Measurements from ENCODE around the gene TAF1A. TPM values are rescaled to one million over a fixed set of nuclear protein-coding genes. Genes with fewer than 3 reads are reported as not detected.

The TAF1A gene
- total RNA-seq, 1 experiment from 2014 or later: 18.4 TPM

DNA sequence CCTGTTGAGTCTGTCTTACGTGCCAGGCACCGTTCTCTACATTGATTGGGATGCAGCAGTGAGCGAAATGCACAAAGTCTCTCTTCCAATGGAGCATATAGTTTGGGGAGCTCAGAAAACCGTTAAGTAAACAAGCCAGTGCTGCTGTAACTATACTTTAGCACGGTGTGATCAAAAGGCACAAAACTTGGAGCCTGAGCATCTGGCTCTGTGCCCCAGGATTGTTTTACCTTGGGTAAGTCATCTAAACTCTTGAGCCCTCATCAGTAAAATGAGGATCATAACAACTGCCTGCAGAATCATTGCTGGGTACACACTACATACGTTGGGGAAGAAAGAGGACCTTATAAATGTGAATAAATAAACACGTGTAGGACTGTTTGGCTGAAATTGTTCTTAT lies 43.6 kb downstream of the TAF1A start:
- in situ Hi-C loops (cut with HindIII; ENCODE audit: low sequenced_read_pairs): no loop called here
- DNase-seq (ENCODE audit: low spot score): no peak

DNA sequence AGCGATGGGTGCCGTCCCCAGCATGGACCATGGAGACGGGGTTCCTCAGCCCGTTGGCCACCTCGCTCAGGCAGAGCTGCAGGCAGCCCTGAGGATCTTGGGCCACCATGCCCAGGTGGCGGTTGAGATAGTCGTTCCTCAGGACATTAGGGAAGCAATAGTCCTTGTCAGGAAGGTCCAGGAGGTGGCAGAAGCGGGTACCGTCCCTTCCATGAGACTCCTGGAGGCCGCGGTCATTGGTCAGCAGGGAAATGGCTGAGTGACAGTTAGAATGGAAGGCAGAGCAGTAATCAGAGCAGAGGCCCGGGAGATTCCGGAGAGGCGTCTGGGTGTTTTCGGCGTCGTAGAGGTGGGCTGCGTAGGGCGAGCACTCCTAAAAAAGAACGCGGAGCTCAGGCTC lies 45.9 kb downstream of the TAF1A start:
- in situ Hi-C loops (cut with HindIII; ENCODE audit: low sequenced_read_pairs): no loop called here
- no peak for DNase-seq (ENCODE audit: low spot score)

DNA sequence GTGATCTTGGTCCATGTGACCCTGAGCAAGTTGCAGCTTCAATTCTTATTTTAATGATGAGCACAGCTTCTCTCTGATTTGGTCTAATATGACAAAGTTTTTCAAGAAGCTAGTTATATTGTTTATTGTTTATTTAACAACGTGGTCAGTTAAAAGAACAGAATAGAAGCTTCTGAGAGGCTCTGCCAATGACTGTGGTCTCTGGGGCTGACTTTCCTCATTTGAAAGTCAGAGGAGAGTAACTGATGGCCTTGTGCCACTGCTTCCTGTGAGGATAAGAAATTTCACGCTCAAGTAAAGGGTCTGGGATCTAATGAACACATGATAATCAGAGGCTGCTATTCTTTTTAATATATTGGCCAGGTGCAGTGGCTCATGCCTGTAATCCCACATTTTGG lies 49.1 kb downstream of the TAF1A start:
- no peak for DNase-seq (ENCODE audit: low spot score)
- in situ Hi-C loops (cut with HindIII; ENCODE audit: low sequenced_read_pairs): no loop called here

DNA sequence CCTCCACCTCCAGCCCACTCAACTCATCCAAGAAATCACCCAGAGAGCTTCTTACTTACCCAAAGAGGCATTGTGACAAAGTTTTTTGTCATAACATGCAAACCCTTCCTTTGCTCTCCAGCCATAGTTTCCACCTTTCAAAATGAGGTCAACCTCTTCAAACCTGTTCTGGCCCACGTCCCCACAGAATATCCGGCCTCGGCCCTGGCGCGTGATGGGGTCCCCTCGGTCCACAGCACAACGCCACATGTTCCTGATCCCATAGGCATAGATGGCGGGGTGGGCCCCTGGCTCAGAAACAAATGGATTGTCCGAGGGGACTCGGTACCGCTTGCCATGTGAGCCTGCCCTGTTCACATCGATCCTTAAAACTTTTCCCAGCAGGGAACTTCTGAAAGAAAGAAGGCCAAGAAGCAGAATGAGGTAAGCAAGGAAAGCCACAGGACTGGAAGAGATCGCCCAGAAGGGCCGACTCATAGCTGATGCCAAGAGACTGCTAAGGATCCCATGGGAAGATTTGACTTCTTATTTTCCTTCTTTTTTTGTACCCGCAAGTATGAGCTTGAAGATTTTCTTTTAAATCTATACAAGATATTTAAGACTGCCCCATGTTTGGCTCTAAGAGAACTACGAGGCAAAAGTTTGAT lies 49.7 kb downstream of the TAF1A start:
- DNase-seq (ENCODE audit: low spot score): no peak
- in situ Hi-C loops (cut with HindIII; ENCODE audit: low sequenced_read_pairs): no loop called here

DNA sequence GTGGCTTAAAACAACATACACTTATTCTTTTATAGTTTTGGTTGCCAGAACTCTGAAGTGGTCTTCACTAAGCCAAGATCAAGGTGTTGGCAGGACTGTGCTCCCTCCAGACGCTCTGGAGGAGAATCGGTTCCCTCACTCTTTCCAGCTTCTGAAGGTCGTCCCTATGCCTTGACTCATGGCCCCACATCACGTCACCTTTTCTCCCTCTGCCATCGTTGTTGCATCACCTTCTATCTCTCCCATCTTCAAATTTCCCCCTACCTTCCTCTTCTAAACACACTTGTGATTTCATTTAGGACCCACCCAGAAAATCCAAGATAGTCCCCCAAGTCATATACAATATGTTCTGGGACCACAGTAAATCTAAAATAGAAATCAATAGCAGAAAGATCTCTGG lies 54.3 kb downstream of the TAF1A start:
- in situ Hi-C loops (cut with HindIII; ENCODE audit: low sequenced_read_pairs): no loop called here
- DNase-seq (ENCODE audit: low spot score): no peak

DNA sequence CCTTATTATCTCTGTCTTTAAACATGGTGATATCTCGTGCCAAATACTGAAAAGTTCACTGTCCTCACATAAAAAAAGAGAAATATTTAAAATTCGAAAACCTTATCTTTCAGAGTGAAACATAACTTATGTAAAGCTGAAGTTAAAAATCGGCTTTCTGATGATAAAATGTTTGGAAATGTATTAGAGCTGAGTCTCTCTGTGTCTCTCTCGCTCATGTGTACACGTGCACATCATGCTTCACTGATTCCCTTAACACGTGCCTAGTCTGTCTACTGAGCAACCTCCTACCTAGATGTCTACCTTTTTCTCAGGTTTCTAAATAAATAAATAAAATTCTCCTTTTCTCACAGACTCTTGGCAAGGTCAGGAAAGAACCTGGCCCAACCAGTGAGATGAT lies 58.9 kb downstream of the TAF1A start:
- in situ Hi-C loops (cut with HindIII; ENCODE audit: low sequenced_read_pairs): no loop called here
- no peak for DNase-seq (ENCODE audit: low spot score)

DNA sequence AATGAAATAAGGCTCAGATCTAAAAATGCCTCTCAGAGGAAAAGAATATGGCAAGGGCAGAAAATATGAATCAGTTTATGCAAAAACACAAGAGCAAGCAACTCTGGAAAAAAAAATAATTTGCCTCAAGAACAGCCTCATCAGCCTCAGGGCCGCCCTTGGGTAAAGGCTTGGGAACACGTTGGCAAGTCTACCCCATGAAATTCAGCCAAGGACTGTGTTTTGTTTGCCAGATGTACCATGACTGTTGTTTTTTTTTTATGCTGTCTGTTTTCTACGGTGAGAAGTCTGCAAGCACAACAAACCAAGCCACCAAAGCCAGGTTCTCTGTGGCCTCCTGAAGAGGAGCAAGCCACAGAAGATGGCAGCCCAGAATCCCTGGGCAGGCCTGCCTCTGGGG lies 59.8 kb downstream of the TAF1A start:
- DNase-seq (ENCODE audit: low spot score): no peak

DNA sequence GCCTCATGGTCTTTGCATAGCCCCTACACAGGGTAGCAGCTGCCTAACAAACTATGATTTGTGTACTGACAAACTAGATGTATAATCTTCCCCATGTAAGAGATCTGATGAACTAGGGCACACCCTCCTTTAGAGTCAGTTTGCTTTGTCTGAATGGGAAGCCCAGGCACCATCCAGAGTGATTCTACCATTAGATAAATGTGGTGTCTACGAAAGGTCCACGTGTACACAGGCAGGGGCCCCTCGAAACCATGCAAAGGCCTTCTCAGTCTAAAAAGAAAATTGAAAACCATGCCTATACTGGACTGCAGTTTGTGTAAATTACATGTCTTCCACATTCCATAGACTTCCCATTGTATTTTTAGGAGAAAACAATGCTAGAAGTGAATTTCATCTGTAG lies 60.6 kb downstream of the TAF1A start:
- in situ Hi-C loops (cut with HindIII; ENCODE audit: low sequenced_read_pairs): no loop called here
- DNase-seq (ENCODE audit: low spot score): no peak

More for the DNA sequence above, 59.8 kb downstream of the TAF1A start:
- in situ Hi-C loops (cut with HindIII; ENCODE audit: low sequenced_read_pairs): no loop called here

DNA sequence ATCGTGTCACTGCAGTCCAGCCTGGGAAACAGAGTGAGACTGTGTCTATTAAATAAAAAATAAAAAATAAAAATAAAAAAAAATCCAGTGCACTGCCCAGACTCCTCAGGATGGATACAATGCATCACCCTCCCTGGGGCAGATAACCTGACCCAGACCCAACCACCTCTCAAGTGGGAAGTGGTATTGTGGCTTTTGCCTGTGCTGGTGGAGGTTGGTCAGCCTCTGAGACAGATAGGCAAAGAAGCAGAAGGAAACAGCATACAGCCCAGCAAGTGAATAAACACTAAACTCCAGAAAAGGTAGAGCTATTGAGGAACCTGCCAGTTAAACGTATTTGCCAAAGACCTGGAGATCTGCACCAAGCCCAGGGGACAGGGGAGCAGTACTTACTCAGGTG lies 63.8 kb downstream of the TAF1A start:
- in situ Hi-C loops (cut with HindIII; ENCODE audit: low sequenced_read_pairs): no loop called here
- no peak for DNase-seq (ENCODE audit: low spot score)

DNA sequence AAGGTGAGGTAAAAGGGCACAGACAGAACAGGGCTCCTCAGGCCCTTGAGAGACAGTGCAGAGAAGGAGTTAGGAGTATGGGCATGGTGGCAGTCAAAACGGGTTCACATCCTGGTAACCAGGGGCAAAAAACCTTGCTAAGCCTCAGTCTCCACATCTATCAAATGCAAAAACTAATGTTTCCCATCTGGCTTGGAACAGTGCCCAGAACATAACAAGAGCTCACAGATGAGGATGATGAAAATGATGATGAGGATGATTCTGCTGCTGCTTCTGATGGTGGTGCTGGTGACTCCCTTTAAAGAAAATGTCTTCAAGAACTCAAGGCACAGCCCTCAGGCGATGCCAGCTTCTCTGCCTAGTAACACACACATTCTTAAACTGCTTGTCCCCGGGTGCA lies 65.9 kb downstream of the TAF1A start:
- in situ Hi-C loops (cut with HindIII; ENCODE audit: low sequenced_read_pairs): no loop called here
- DNase-seq (ENCODE audit: low spot score): no peak

DNA sequence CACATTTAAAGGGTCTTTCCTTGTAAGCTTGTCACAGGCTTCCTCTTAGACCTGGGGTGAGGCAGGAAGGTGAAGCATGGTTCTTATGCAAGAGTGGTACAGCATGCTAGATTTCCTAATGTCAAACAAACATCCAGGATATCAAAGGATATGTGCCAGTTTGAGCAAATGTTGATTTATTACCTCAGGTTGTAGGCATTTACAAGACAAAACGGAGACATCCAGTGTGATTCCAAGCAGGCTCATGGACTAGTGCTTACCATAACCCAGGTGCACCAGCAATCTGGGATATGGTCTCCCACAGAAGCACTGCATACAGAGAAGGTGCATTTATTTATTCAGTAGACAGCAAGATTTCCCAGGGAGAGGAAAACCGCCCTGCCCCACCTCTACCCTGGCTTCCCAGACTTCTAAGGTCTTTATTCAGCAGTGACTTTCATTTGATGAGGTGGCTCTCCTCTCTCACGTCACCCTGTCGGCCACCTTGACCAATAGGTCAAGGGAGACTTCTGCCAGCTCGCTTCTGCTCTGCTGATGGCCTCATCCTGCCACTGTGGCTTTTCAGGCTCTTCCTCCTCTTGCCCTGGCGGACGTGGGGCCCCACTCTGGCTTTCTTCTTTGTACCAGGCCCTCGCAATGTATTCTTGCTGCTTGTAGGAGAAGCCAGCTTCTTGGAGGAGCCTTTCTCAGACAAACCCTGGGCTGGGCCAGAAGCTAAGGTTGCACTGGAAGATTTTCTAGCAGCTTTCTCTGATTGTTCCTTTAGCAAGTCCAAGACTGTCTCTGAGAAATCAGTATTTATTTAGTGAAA lies 67.4 kb downstream of the TAF1A start:
- no peak for DNase-seq (ENCODE audit: low spot score)
- in situ Hi-C loops (cut with HindIII; ENCODE audit: low sequenced_read_pairs): no loop called here

DNA sequence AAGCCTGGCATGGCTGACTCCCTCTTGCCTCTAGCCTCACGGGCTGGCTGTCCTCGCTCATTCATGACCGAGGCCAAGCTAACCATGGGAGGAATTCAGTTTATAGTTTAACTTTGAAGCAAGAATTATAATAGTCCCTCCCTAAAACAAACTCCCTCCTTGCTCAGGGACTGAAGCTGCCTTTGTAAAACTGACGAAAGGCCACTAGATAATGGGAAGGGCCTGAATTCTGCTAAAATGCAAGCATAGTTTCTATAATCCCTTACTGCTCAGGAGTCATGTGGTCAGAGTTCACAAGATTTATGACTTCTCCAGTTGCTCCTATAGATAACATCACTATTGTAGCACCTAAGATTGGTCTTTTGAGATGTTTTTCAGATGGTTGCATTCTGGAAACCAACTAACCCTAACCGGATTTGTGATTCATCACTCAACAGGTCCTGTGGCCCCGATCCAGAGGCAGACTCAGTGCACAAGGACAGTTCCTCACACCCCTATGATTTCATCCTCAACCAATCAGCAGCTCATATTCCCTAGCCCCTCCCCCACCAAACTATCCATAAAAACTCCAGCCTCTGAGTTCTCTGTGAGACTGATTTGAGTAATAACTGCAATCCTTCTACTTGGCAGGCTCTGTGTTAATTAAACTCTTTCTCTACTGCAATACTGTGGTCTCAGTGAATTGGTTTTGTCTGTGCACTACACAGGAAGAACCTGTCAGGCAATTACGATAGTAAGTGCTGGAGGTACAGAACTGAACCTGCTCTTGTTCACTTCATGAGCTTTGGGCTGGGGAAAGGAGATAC lies 68.2 kb downstream of the TAF1A start:
- in situ Hi-C loops (cut with HindIII; ENCODE audit: low sequenced_read_pairs): no loop called here
- DNase-seq (ENCODE audit: low spot score): no peak

Other genes with a start within 250 kb of the TAF1A start
- gene HHIPL2, start 41.8 kb downstream of the TAF1A start, total RNA-seq (2014; rRNA removed; shearing (Covaris generic)): 0.31 TPM in 1 of 2 replicates, not detected in the other
- gene MIA3, start 28.2 kb upstream of the TAF1A start, total RNA-seq (2014; rRNA removed; shearing (Covaris generic)): 8.1 and 14.8 TPM in 2 replicates
- gene AIDA, start 122.6 kb upstream of the TAF1A start, total RNA-seq (2014; rRNA removed; shearing (Covaris generic)): 24.0 and 35.1 TPM in 2 replicates
- 25.4 and 51.2 TPM in 2 replicates for gene BROX, start 122.6 kb upstream of the TAF1A start, total RNA-seq (2014; rRNA removed; shearing (Covaris generic))
- gene FAM177B, start 147.3 kb upstream of the TAF1A start, total RNA-seq (2014; rRNA removed; shearing (Covaris generic)): not detected in 2 replicates
- gene DISP1, start 225.1 kb upstream of the TAF1A start, total RNA-seq (2014; rRNA removed; shearing (Covaris generic)): 1.1 and 1.8 TPM in 2 replicates

Measured in G401 (cell line).